HG03060 (cell line): ENCODE data around the gene FHIP1A.

Experiments
- ATAC-seq: cut with Tn5 transposase; IDR thresholded peaks from one replicate; pipeline ENCODE4 v1.9.1; 2021; ENCODE audit warnings: low read depth, moderate number of reproducible peaks; ENCODE audit not compliant: unreplicated experiment

FHIP1A gene

DNA sequence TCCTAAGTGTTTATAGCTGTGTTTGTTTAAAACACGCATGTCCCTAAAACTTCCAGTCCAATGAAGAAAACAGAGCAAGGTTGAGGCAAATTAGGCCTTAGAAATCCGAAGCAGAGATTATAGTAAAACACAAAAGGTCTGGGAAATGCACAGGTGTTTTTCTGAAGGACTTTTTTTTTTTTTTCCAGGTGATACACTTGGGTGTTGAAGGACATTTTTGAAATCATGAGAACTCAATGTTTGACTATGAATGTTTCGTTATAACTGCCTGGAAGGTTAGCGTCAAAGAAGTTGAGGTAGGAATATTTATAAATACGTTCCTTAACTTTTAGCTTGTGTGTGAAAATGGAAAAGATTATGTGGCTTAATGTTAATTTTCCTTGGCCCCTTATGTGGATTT, 45.5 kb downstream of the FHIP1A start:
- ATAC-seq = no peak

DNA sequence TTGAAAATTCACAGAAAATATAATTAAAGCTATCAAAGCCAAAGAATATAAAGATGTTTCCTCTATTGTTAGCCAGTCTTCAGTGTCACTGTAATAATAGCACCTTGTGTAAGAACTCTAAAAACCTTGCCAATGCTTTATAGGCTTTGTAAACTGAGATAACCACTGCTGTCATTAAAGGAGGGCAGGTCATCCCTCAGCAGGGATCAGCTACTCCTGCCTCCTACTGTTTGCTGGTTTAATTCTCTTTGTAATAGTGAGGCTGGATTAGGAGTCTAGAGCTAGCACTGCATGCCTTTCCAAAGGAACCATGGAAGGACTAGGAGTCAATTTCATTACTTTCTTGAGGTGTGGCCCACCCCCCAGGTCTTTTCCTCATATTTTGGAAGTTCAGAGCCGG, 46.2 kb downstream of the FHIP1A start:
- ATAC-seq = no peak

DNA sequence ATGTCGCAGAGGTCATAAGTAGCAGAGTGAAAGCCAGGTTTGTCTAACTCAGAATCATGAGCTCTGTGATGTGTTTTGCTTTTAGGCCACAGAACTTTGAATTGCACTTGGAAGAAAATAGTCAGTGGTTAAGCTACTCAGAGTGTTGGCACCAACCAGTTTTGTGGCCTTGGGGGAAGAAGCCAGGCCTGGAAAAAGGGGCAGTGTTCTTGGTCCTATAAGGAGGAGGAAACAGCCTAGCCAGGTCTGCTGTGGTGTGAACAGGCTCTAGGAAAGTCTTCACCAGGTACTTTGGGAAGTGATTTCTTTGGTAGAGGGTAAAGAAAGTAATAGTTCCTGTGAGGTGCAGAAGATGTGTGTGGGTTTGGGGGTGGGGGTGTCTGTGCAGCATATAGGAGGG, 49.2 kb downstream of the FHIP1A start:
- ATAC-seq = no peak
